Gastrocnemius medialis (tissue), 4 donors: ENCODE measurements around the gene CPLX3. TPM values are rescaled to one million over a fixed set of nuclear protein-coding genes. Genes with fewer than 3 reads are reported as not detected.
A peak's percentile ranks its signal among the peaks of the same experiment; 100 is the strongest.

ENCODE experiments used
- ATAC-seq, 2 donors: fragments of 150-250 bp; one replicate each; pipeline ENCODE4 v1.9.1; 2016
- DNase-seq, 2 donors: peaks; one replicate each; pipeline ENCODE4 v3.0.0-alpha.2; 2019
- H3K27ac ChIP-seq, 4 donors: fragments of 200-600 bp; sonication (generic); 1 replicate in 1 of 4; 2 replicates in 3 of 4; pipeline ENCODE4 v1.5.1; 2016 to 2018; ENCODE audit warnings: mild to moderate bottlenecking in 2 of 4, moderate library complexity in 1 of 4
- H3K27me3 ChIP-seq, 3 donors: fragments of 200-600 bp; sonication (generic) in 2 of 3; 1 replicate in 1 of 3; 2 replicates in 2 of 3; pipeline versions ENCODE4 v1.5.1 to v1.6.0; 2016 to 2019; ENCODE audit warnings: mild to moderate bottlenecking in 1 of 3, moderate library complexity in 1 of 3
- H3K36me3 ChIP-seq, 2 donors: fragments of 200-600 bp; sonication (generic) in 1 of 2; one replicate each; pipeline ENCODE4 v1.5.1; 2017 to 2018
- H3K4me1 ChIP-seq, 2 donors: fragments of 200-600 bp; sonication (generic) in 1 of 2; one replicate each; pipeline ENCODE4 v1.5.1; 2016 to 2017; ENCODE audit warnings: mild to moderate bottlenecking in 2 of 2
- H3K4me3 ChIP-seq, 4 donors: fragments of 200-600 bp; sonication (generic) in 3 of 4; 1 replicate in 1 of 4; 2 replicates in 3 of 4; pipeline ENCODE4 v1.5.1; 2016 to 2019; ENCODE audit warnings: mild to moderate bottlenecking in 2 of 4
- H3K9me3 ChIP-seq, 3 donors: fragments of 200-600 bp; sonication (generic) in 2 of 3; 1 replicate in 1 of 3; 2 replicates in 2 of 3; pipeline ENCODE4 v1.5.1; 2016 to 2019
- CTCF ChIP-seq, 5 experiments: fragments of 450-650 bp in 3 of 5; fragments of 200-600 bp in 2 of 5; sonication (generic) in 2 of 5; IDR thresholded peaks in 4 of 5; conservative IDR thresholded peaks in 1 of 5; 1 replicate in 4 of 5; 2 replicates in 1 of 5; pipeline ENCODE4 v1.5.1; 2016 to 2019; ENCODE audit warnings: antibody characterized with exemption in 5 of 5, mild to moderate bottlenecking in 3 of 5, moderate library complexity in 3 of 5
- POLR2A ChIP-seq, 2 donors: fragments of 450-650 bp; IDR thresholded peaks; one replicate each; pipeline ENCODE4 v1.6.1; 2017; ENCODE audit warnings: antibody characterized with exemption in 2 of 2, mild to moderate bottlenecking in 2 of 2, moderate library complexity in 2 of 2
- in situ Hi-C, 4 donors: fragments of 200-750 bp; cut with MboI; loops; one replicate each; pipeline versions ENCODE4 v1.15.0 to v1.8.0; 2017; ENCODE audit warnings: low sequenced_read_pairs in 4 of 4
- intact Hi-C: fragments of 100-400 bp; cut with DNase I; formaldehyde crosslinking; loops from one replicate; pipeline ENCODE4 v1.15.1; 2023; ENCODE audit warnings: low total_unique reads
- total RNA-seq, 4 donors: library from RNA; depleted of rRNA; stranded (reverse); fragments of >200 nt; gene quantifications; one replicate each; pipeline versions ENCODE4 v1.1.0 to v1.2.3, GENCODE V29; 2016

The CPLX3 gene
- total RNA-seq, 4 donors from 2014 or later = not detected

GRCh38 chr15:74833376-74834107 is 7.1 kb downstream of the CPLX3 start:
- Histone ChIP-seq H3K4me1 (peaks cover 16 to 19% of the 10 kb centered on the region in 2 donors), H3K36me3 (peaks cover 0 to 10% of the 10 kb centered on the region in 2 donors), H3K27me3 (no peaks in the 10 kb centered on the region), H3K27ac (no peak overlapping the region), H3K9me3 (no peaks in the 10 kb centered on the region), H3K4me3 (no peak overlapping the region)
- DNase-seq (no peak), ATAC-seq (no peak)
- in situ Hi-C loops (no loop called here), intact Hi-C loops (loop anchor here (2.0 kb wide), 1 partner anchor 63 kb away; no protein-coding TSS in a partner anchor)
- no peak for TF ChIP-seq POLR2A (IDR thresholded peaks at IDR 0.05)
- TF ChIP-seq CTCF (IDR thresholded peaks at IDR 0.05 in 4 of 5, conservative IDR thresholded peaks at IDR 0.05 in 1 of 5) = no peak

GRCh38 chr15:74835312-74835823 is 8.9 kb downstream of the CPLX3 start:
- intact Hi-C loops = loop anchor here (2.0 kb wide), 1 partner anchor 65 kb away; no protein-coding TSS in a partner anchor
- no peak overlapping the region for H3K27ac ChIP-seq
- no peak overlapping the region for H3K4me3 ChIP-seq
- peaks cover 0 to 16% of the 10 kb centered on the region in 2 donors for H3K36me3 ChIP-seq
- peak; percentile 40 to 57 for ATAC-seq
- H3K27me3 ChIP-seq = no peaks in the 10 kb centered on the region
- H3K9me3 ChIP-seq = no peaks in the 10 kb centered on the region
- TF ChIP-seq CTCF (IDR thresholded peaks at IDR 0.05 in 4 of 5, conservative IDR thresholded peaks at IDR 0.05 in 1 of 5) = peak; percentile 61 to 80 (median 71)
- TF ChIP-seq POLR2A (IDR thresholded peaks at IDR 0.05) = no peak
- peak in 1 of 2 donors; percentile 56 for DNase-seq
- in situ Hi-C loops = no loop called here
- peaks cover 16 to 19% of the 10 kb centered on the region in 2 donors for H3K4me1 ChIP-seq

GRCh38 chr15:74836846-74837245 is 10.4 kb downstream of the CPLX3 start:
- Histone ChIP-seq H3K27ac (no peak overlapping the region), H3K4me3 (no peak overlapping the region), H3K27me3 (no peaks in the 10 kb centered on the region), H3K36me3 (peaks cover 0 to 26% of the 10 kb centered on the region in 2 donors), H3K4me1 (peaks cover 8 to 9% of the 10 kb centered on the region in 2 donors), H3K9me3 (no peaks in the 10 kb centered on the region)
- in situ Hi-C loops (no loop called here), intact Hi-C loops (no loop called here)
- ATAC-seq = no peak
- DNase-seq = no peak
- no peak for TF ChIP-seq CTCF (IDR thresholded peaks at IDR 0.05 in 4 of 5, conservative IDR thresholded peaks at IDR 0.05 in 1 of 5)
- no peak for TF ChIP-seq POLR2A (IDR thresholded peaks at IDR 0.05)

- TF ChIP-seq CTCF (IDR thresholded peaks at IDR 0.05 in 4 of 5, conservative IDR thresholded peaks at IDR 0.05 in 1 of 5) (no peak), POLR2A (IDR thresholded peaks at IDR 0.05) (no peak)
- DNase-seq (no peak), ATAC-seq (no peak)
- H3K4me1 ChIP-seq = peaks cover under 1 to 10% of the 10 kb centered on the region in 2 donors
- H3K27ac ChIP-seq = no peak overlapping the region
- no peaks in the 10 kb centered on the region for H3K9me3 ChIP-seq
- no peaks in the 10 kb centered on the region for H3K27me3 ChIP-seq
- in situ Hi-C loops = no loop called here
- no peak overlapping the region for H3K4me3 ChIP-seq
- intact Hi-C loops = no loop called here
- peaks cover 0 to 26% of the 10 kb centered on the region in 2 donors for H3K36me3 ChIP-seq
Measured at GRCh38 chr15:74837482-74838136, 11.2 kb downstream of the CPLX3 start.
